ENCODE measurements around the gene SASH1. TPM values are rescaled to one million over a fixed set of nuclear protein-coding genes. Genes with fewer than 3 reads are reported as not detected.

SASH1 gene
- total RNA-seq, 1 donor from 2014 or later, result 28.7 TPM

- H3K27ac Mint-ChIP-seq, result peak overlapping the region; percentile 84
- DNase-seq (ENCODE audit: low spot score in 2 of 2, unreplicated experiment in 2 of 2), result no peak
Observed at GRCh38 chr6:148441454-148441911, 98.8 kb downstream of the SASH1 start.

DNA sequence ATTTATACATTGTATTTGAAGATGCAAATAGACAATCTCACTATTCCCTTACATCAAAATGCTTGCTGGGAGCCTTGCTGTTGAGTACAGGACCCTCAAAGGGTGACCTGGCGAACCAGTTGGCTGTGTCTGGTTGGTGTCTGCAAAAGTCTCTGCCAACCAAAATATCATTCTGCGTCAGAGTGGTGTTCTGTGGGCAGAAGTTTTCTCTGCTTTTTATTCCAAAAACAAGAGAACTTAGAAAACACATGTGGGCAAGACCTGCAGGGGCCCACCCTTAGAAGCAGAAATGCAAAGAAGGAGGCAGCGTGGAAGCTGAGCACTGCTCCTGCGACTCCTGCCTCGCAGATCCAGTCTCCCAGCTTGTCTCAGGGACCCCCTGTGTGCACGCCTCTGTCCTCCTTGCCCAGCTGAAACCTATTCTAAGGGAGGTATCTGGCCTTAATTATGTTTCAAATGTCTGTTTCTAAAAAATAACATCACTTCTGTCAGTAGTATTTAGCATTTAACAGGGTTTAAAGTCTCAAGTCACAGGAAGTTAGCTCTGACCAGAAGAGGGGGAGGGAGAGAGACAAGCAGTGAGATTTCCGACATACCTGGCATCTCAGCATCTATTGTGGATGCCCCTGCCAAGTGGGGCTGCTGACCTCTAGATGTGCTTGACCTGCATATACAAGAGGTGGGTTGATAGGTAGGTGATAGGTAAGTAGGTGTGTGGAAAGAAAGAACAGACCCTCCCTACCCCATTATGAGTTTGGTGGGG lies 101.3 kb downstream of the SASH1 start:
- Mint-ChIP-seq H3K27ac (peak overlapping the region; percentile 45), H3K4me3 (no peak overlapping the region), H3K9me3 (no peaks in the 10 kb centered on the region)

More at GRCh38 chr6:148441454-148441911, 98.8 kb downstream of the SASH1 start:
- no peaks in the 10 kb centered on the region for H3K36me3 Mint-ChIP-seq
- H3K27me3 Mint-ChIP-seq (ENCODE audit: low read depth), result no peaks in the 10 kb centered on the region
- no peaks in the 10 kb centered on the region for H3K9me3 Mint-ChIP-seq
- no peak overlapping the region for H3K4me3 Mint-ChIP-seq
- TF ChIP-seq CTCF (IDR thresholded peaks at IDR 0.05; ENCODE audit: unreplicated experiment), result no peak
- H3K4me1 Mint-ChIP-seq, result peaks cover 42% of the 10 kb centered on the region

GRCh38 chr6:148445116-148445515 lies 102.5 kb downstream of the SASH1 start:
- Mint-ChIP-seq H3K27ac (peak overlapping the region; percentile 59), H3K9me3 (no peaks in the 10 kb centered on the region), H3K27me3 (ENCODE audit: low read depth) (no peaks in the 10 kb centered on the region), H3K4me1 (peaks cover 48% of the 10 kb centered on the region), H3K36me3 (peaks cover 6% of the 10 kb centered on the region), H3K4me3 (no peak overlapping the region)
- no peak for TF ChIP-seq CTCF (IDR thresholded peaks at IDR 0.05; ENCODE audit: unreplicated experiment)
- no peak for DNase-seq (ENCODE audit: low spot score in 2 of 2, unreplicated experiment in 2 of 2)

More for the DNA sequence above, 101.3 kb downstream of the SASH1 start:
- TF ChIP-seq CTCF (IDR thresholded peaks at IDR 0.05; ENCODE audit: unreplicated experiment), result no peak
- no peak for DNase-seq (ENCODE audit: low spot score in 2 of 2, unreplicated experiment in 2 of 2)
- H3K27me3 Mint-ChIP-seq (ENCODE audit: low read depth), result no peaks in the 10 kb centered on the region
- peaks cover 52% of the 10 kb centered on the region for H3K4me1 Mint-ChIP-seq
- H3K36me3 Mint-ChIP-seq, result peaks cover 5% of the 10 kb centered on the region

GRCh38 chr6:148445620-148446019 lies 103.0 kb downstream of the SASH1 start:
- no peaks in the 10 kb centered on the region for H3K27me3 Mint-ChIP-seq (ENCODE audit: low read depth)
- TF ChIP-seq CTCF (IDR thresholded peaks at IDR 0.05; ENCODE audit: unreplicated experiment), result no peak
- H3K9me3 Mint-ChIP-seq, result no peaks in the 10 kb centered on the region
- peaks cover 9% of the 10 kb centered on the region for H3K36me3 Mint-ChIP-seq
- H3K4me1 Mint-ChIP-seq, result peaks cover 44% of the 10 kb centered on the region
- H3K4me3 Mint-ChIP-seq, result no peak overlapping the region
- peak overlapping the region; percentile 40 for H3K27ac Mint-ChIP-seq
- DNase-seq (ENCODE audit: low spot score in 2 of 2, unreplicated experiment in 2 of 2), result no peak

DNA sequence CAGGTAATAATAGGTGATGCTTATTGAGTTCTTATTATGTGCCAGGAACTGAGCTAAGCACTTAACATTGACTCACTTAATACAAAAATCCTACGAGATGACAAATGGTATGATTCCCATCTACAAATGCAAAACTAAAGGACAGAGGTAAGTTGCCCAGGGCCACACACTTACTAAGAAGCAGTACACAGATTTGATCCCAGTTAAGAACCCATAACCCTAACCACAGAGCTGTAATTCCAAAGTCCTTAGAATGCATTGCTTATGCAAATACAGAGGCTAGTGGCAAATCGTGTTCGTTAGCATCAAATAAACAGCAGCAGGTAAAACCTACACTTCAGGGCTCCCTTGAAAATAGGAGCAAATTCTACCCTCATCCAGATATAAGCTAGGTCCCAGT lies 104.0 kb downstream of the SASH1 start:
- no peak for DNase-seq (ENCODE audit: low spot score in 2 of 2, unreplicated experiment in 2 of 2)
- TF ChIP-seq CTCF (IDR thresholded peaks at IDR 0.05; ENCODE audit: unreplicated experiment), result no peak
- Mint-ChIP-seq H3K9me3 (no peaks in the 10 kb centered on the region), H3K27me3 (ENCODE audit: low read depth) (no peaks in the 10 kb centered on the region), H3K4me3 (no peak overlapping the region), H3K36me3 (peaks cover 9% of the 10 kb centered on the region), H3K4me1 (peaks cover 34% of the 10 kb centered on the region), H3K27ac (no peak overlapping the region)
